MM.1S (cell line): Measurements from ENCODE around the gene SNTB2.

ENCODE experiments used
- DNase-seq: peaks from one replicate; pipeline ENCODE4 v3.0.0-alpha.2; 2015
- H2AFZ ChIP-seq: fragments of 300-600 bp; sonication (generic); 2 replicates; pipeline ENCODE4 v1.6.0; 2016; ENCODE audit warnings: antibody characterized with exemption, low read length
- H3F3A ChIP-seq: fragments of 300-600 bp; sonication (generic); 2 replicates; pipeline ENCODE4 v1.6.1; 2016; ENCODE audit warnings: mild to moderate bottlenecking, antibody characterized with exemption, low read length, moderate library complexity, mixed read lengths; ENCODE audit not compliant: insufficient read depth
- H3K27ac ChIP-seq: fragments of 300-600 bp; sonication (generic); 2 replicates; pipeline ENCODE4 v1.5.1; 2016; ENCODE audit warnings: mild to moderate bottlenecking, low read length
- H3K27me3 ChIP-seq: fragments of 300-600 bp; sonication (generic); replicated peaks from 2 replicates; pipeline ENCODE4 v1.6.0; 2016; ENCODE audit warnings: low read length; ENCODE audit not compliant: insufficient read depth
- H3K36me3 ChIP-seq: fragments of 300-600 bp; sonication (generic); replicated peaks from 2 replicates; pipeline ENCODE4 v1.6.1; 2016; ENCODE audit warnings: mild to moderate bottlenecking, low read length, mixed read lengths; ENCODE audit not compliant: insufficient read depth
- H3K4me1 ChIP-seq: fragments of 300-600 bp; sonication (generic); 2 replicates; pipeline ENCODE4 v1.6.1; 2016; ENCODE audit warnings: low read length, mixed read lengths
- H3K4me2 ChIP-seq: fragments of 300-600 bp; sonication (generic); 2 replicates; pipeline ENCODE4 v1.6.0; 2016; ENCODE audit warnings: low read depth, low read length
- H3K4me3 ChIP-seq: fragments of 300-600 bp; sonication (generic); 2 replicates; pipeline ENCODE4 v1.5.1; 2016; ENCODE audit warnings: low read length, mixed read lengths
- H3K79me2 ChIP-seq: fragments of 300-600 bp; sonication (generic); 2 replicates; pipeline ENCODE4 v1.6.1; 2016; ENCODE audit warnings: mixed run types, low read length, mixed read lengths
- H3K9ac ChIP-seq: fragments of 300-600 bp; sonication (generic); 2 replicates; pipeline ENCODE4 v1.6.1; 2016; ENCODE audit warnings: low read length, mixed read lengths
- H3K9me2 ChIP-seq: fragments of 300-600 bp; sonication (generic); replicated peaks from 2 replicates; pipeline ENCODE4 v1.6.1; 2016; ENCODE audit warnings: mild to moderate bottlenecking, low read length, mixed read lengths; ENCODE audit not compliant: insufficient read depth
- H3K9me3 ChIP-seq: fragments of 300-600 bp; sonication (generic); replicated peaks from 2 replicates; pipeline ENCODE4 v1.6.1; 2016; ENCODE audit warnings: mild to moderate bottlenecking, low read length, mixed read lengths; ENCODE audit not compliant: insufficient read depth
- H4K20me1 ChIP-seq: fragments of 300-600 bp; sonication (generic); 2 replicates; pipeline ENCODE4 v1.6.1; 2016; ENCODE audit warnings: mild to moderate bottlenecking, low read length, moderate library complexity, mixed read lengths; ENCODE audit not compliant: insufficient read depth
- CTCF ChIP-seq: fragments of 300-600 bp; sonication (generic); IDR thresholded peaks from 2 replicates; pipeline ENCODE4 v1.5.1; 2016; ENCODE audit warnings: antibody characterized with exemption, low read length, mixed read lengths
- EZH2 ChIP-seq: fragments of 300-600 bp; sonication (generic); optimal IDR thresholded peaks from 2 replicates; pipeline ENCODE3; 2017; ENCODE audit warnings: low read depth, mild to moderate bottlenecking, antibody characterized with exemption, low read length, mixed read lengths
- EZH2phosphoT487 ChIP-seq: fragments of 300-600 bp; sonication (generic); IDR thresholded peaks from 2 replicates; pipeline ENCODE4 v1.6.1; 2018; ENCODE audit warnings: antibody characterized with exemption, low read length

The SNTB2 gene

GRCh38 chr16:69197573-69197972, 10.6 kb downstream of the SNTB2 start:
- TF ChIP-seq EZH2 (no peak), EZH2phosphoT487 (no peak), CTCF (no peak)
- Histone ChIP-seq H3K4me1 (no peaks in the 10 kb centered on the region), H4K20me1 (no peaks in the 10 kb centered on the region), H3K27ac (no peak overlapping the region), H3K4me2 (no peak overlapping the region), H2AFZ (no peak overlapping the region), H3K9me2 (no peaks in the 10 kb centered on the region), H3K4me3 (no peak overlapping the region), H3K9me3 (no peaks in the 10 kb centered on the region), H3F3A (no peaks in the 10 kb centered on the region), H3K36me3 (no peaks in the 10 kb centered on the region), H3K27me3 (no peaks in the 10 kb centered on the region), H3K9ac (no peak overlapping the region), H3K79me2 (peaks cover 44% of the 10 kb centered on the region)
- no peak for DNase-seq

GRCh38 chr16:69199382-69199781, 12.4 kb downstream of the SNTB2 start:
- DNase-seq, result no peak
- Histone ChIP-seq H3K9me3 (no peaks in the 10 kb centered on the region), H3K27me3 (no peaks in the 10 kb centered on the region), H3K27ac (no peak overlapping the region), H3K79me2 (peaks cover 29% of the 10 kb centered on the region), H2AFZ (no peak overlapping the region), H3K9me2 (no peaks in the 10 kb centered on the region), H3K4me2 (no peak overlapping the region), H3K36me3 (no peaks in the 10 kb centered on the region), H4K20me1 (no peaks in the 10 kb centered on the region), H3K4me1 (peaks cover 6% of the 10 kb centered on the region), H3F3A (peaks cover 4% of the 10 kb centered on the region), H3K9ac (no peak overlapping the region), H3K4me3 (no peak overlapping the region)
- no peak for TF ChIP-seq CTCF
- TF ChIP-seq EZH2, result no peak
- TF ChIP-seq EZH2phosphoT487, result no peak

GRCh38 chr16:69201291-69201690, 14.3 kb downstream of the SNTB2 start:
- Histone ChIP-seq H3K4me2 (no peak overlapping the region; the same call in 1 of the 2 replicates), H3K9ac (no peak overlapping the region), H3K9me3 (no peaks in the 10 kb centered on the region), H3K27me3 (no peaks in the 10 kb centered on the region), H3K36me3 (no peaks in the 10 kb centered on the region), H3K4me1 (peaks cover 17% of the 10 kb centered on the region), H4K20me1 (no peaks in the 10 kb centered on the region), H3K4me3 (no peak overlapping the region), H3K79me2 (peaks cover 29% of the 10 kb centered on the region), H3K27ac (no peak overlapping the region), H2AFZ (no peak overlapping the region), H3F3A (peaks cover 12% of the 10 kb centered on the region), H3K9me2 (no peaks in the 10 kb centered on the region)
- no peak for DNase-seq
- TF ChIP-seq EZH2phosphoT487 (no peak), EZH2 (no peak), CTCF (no peak)
